Measurements from ENCODE around the gene TMEFF1.
A peak's percentile ranks its signal among the peaks of the same experiment; 100 is the strongest.
"Not testable (repeated sequence)": the region's sequence is repeated elsewhere in the genome, so short reads cannot be mapped to it uniquely, and the experiment has no call there.

The TMEFF1 gene

GRCh38 chr9:100436571-100436970 is 36.4 kb upstream of the TMEFF1 start:
- no peak overlapping the region for H3K27ac ChIP-seq (ENCODE audit: low read depth, low read length, poor library complexity, severe bottlenecking)
- no peaks in the 10 kb centered on the region for H3K27me3 ChIP-seq (ENCODE audit: insufficient read depth, low read length)
- H3K9me2 ChIP-seq (ENCODE audit: low read depth, low read length) = no peaks in the 10 kb centered on the region
- no peak overlapping the region for H3K4me2 ChIP-seq (ENCODE audit: low read length)
- no peaks in the 10 kb centered on the region for H3K4me1 ChIP-seq (ENCODE audit: insufficient read depth, low read length, severe bottlenecking)
- no peaks in the 10 kb centered on the region for H3K79me2 ChIP-seq (ENCODE audit: insufficient read depth, low read length)
- no peak overlapping the region for H3K4me3 ChIP-seq (ENCODE audit: low read depth, low read length, poor library complexity, severe bottlenecking)
- no peak overlapping the region for H2AFZ ChIP-seq (ENCODE audit: low read length)
- no peak overlapping the region for H3K9ac ChIP-seq (ENCODE audit: low read length)
- H3K36me3 ChIP-seq (ENCODE audit: insufficient read depth, low read length) = no peaks in the 10 kb centered on the region
- H4K20me1 ChIP-seq (ENCODE audit: insufficient read depth, low read length) = no peaks in the 10 kb centered on the region
- TF ChIP-seq EZH2 (IDR thresholded peaks at IDR 0.05; ENCODE audit: borderline replicate concordance, low read length) (no peak), CTCF (IDR thresholded peaks at IDR 0.05; ENCODE audit: low read length) (no peak)
- H3K9me3 ChIP-seq (ENCODE audit: low read length) = no peaks in the 10 kb centered on the region
- H3F3A ChIP-seq (ENCODE audit: insufficient read depth, low read length) = no peaks in the 10 kb centered on the region

- Histone ChIP-seq H2AFZ (ENCODE audit: low read length) (no peak overlapping the region), H3K27me3 (ENCODE audit: insufficient read depth, low read length) (no peaks in the 10 kb centered on the region), H3K4me3 (ENCODE audit: low read depth, low read length, poor library complexity, severe bottlenecking) (no peak overlapping the region), H3K9ac (ENCODE audit: low read length) (no peak overlapping the region), H3K9me2 (ENCODE audit: low read depth, low read length) (no peaks in the 10 kb centered on the region), H4K20me1 (ENCODE audit: insufficient read depth, low read length) (no peaks in the 10 kb centered on the region), H3K27ac (ENCODE audit: low read depth, low read length, poor library complexity, severe bottlenecking) (no peak overlapping the region), H3K36me3 (ENCODE audit: insufficient read depth, low read length) (peaks cover 3% of the 10 kb centered on the region; the same call in 1 of the 2 replicates), H3F3A (ENCODE audit: insufficient read depth, low read length) (no peaks in the 10 kb centered on the region), H3K9me3 (ENCODE audit: low read length) (no peaks in the 10 kb centered on the region), H3K4me2 (ENCODE audit: low read length) (no peak overlapping the region), H3K4me1 (ENCODE audit: insufficient read depth, low read length, severe bottlenecking) (no peaks in the 10 kb centered on the region), H3K79me2 (ENCODE audit: insufficient read depth, low read length) (no peaks in the 10 kb centered on the region)
- no peak for TF ChIP-seq EZH2 (IDR thresholded peaks at IDR 0.05; ENCODE audit: borderline replicate concordance, low read length)
- peak; percentile 92 for TF ChIP-seq CTCF (IDR thresholded peaks at IDR 0.05; ENCODE audit: low read length)
These were observed 34.8 kb upstream of the TMEFF1 start for GRCh38 chr9:100437860-100438805.

DNA sequence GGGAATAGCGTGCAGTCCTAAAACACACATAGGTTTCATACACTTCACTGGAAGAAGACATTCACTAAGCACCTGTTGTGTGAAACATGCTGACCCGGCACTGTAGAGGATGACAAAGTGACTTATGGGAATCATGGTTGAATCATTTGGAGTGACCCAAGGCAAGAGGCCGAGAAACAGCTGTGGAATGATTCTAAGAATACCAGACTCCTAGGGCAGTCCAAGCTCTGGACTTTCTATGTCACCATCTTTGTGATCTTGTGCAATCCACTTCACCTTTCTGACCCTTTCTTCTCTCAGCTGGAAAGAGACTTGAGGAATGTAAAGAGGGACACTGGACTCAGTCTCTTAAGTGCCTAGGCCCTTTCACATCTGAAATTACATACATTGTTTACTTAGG is 32.9 kb upstream of the TMEFF1 start:
- no peak overlapping the region for H2AFZ ChIP-seq (ENCODE audit: low read length)
- no peak overlapping the region for H3K4me2 ChIP-seq (ENCODE audit: low read length)
- no peaks in the 10 kb centered on the region for H3K27me3 ChIP-seq (ENCODE audit: insufficient read depth, low read length)
- peaks cover 3% of the 10 kb centered on the region; the same call in 1 of the 2 replicates for H3K36me3 ChIP-seq (ENCODE audit: insufficient read depth, low read length)
- no peaks in the 10 kb centered on the region for H3K9me3 ChIP-seq (ENCODE audit: low read length)
- H3F3A ChIP-seq (ENCODE audit: insufficient read depth, low read length) = no peaks in the 10 kb centered on the region
- H4K20me1 ChIP-seq (ENCODE audit: insufficient read depth, low read length) = no peaks in the 10 kb centered on the region
- TF ChIP-seq CTCF (IDR thresholded peaks at IDR 0.05; ENCODE audit: low read length) (no peak), EZH2 (IDR thresholded peaks at IDR 0.05; ENCODE audit: borderline replicate concordance, low read length) (no peak)
- H3K9ac ChIP-seq (ENCODE audit: low read length) = no peak overlapping the region
- H3K9me2 ChIP-seq (ENCODE audit: low read depth, low read length) = no peaks in the 10 kb centered on the region
- no peak overlapping the region for H3K27ac ChIP-seq (ENCODE audit: low read depth, low read length, poor library complexity, severe bottlenecking)
- H3K4me3 ChIP-seq (ENCODE audit: low read depth, low read length, poor library complexity, severe bottlenecking) = no peak overlapping the region
- H3K79me2 ChIP-seq (ENCODE audit: insufficient read depth, low read length) = no peaks in the 10 kb centered on the region
- no peaks in the 10 kb centered on the region for H3K4me1 ChIP-seq (ENCODE audit: insufficient read depth, low read length, severe bottlenecking)

DNA sequence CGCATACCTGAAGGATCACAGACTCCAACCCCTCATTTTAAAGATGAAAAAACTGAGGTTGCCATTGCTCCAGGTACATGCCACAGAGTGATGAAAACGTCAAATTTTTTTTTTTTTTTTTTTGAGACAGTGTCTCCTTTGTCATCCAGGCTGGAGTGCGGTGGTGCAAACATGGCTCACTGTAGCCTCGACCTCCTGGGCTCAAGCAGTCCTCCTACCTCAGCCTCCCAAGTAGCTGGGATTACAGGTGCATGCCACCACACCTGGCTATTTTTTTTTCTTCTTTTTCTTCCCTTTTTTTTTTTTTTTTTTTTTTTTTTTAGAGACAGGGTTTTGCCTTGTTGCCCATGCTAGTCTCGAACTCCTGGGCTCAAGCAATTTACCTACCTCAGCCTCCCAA is 32.5 kb upstream of the TMEFF1 start:
- H3F3A ChIP-seq (ENCODE audit: insufficient read depth, low read length); H3K27ac ChIP-seq (ENCODE audit: low read depth, low read length, poor library complexity, severe bottlenecking); H3K4me3 ChIP-seq (ENCODE audit: low read depth, low read length, poor library complexity, severe bottlenecking); H3K79me2 ChIP-seq (ENCODE audit: insufficient read depth, low read length); H3K9me3 ChIP-seq (ENCODE audit: low read length); H2AFZ ChIP-seq (ENCODE audit: low read length); H4K20me1 ChIP-seq (ENCODE audit: insufficient read depth, low read length); H3K36me3 ChIP-seq (ENCODE audit: insufficient read depth, low read length); H3K9me2 ChIP-seq (ENCODE audit: low read depth, low read length); H3K4me1 ChIP-seq (ENCODE audit: insufficient read depth, low read length, severe bottlenecking); H3K9ac ChIP-seq (ENCODE audit: low read length); H3K27me3 ChIP-seq (ENCODE audit: insufficient read depth, low read length); H3K4me2 ChIP-seq (ENCODE audit: low read length): not testable (repeated sequence)

All from OCI-LY1 (cell line).